ENCODE measurements around the gene APPBP2. TPM values are rescaled to one million over a fixed set of nuclear protein-coding genes. Genes with fewer than 3 reads are reported as not detected.

APPBP2 gene
- polyA plus RNA-seq, 2 of the 4 experiments (the other 2 are of a cell fraction) = 31.6 to 32.1 TPM

DNA sequence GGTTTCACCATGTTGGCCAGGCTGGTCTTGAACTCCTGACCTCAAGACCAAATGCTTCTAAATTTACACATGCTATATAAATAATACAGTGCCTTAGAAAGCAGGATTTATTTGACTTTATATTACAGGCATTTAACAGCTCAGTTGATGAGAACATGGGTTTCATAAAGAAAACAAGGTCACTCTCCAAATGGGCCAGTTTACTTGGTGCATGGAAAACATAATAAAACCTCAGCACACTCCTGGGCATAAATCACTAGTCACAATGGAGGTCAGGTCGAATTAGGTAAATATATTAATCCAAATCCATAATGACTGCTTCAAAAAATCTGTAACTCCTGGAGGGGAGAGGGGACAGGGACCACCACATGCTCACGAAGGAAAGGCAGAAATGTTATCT lies 24.5 kb downstream of the APPBP2 start:
- Histone ChIP-seq H3K4me3 (no peak overlapping the region), H3K4me2 (no peak overlapping the region), H3K27ac (no peak overlapping the region), H3K9me3 (no peaks in the 10 kb centered on the region), H3K4me1 (peaks cover 7% of the 10 kb centered on the region)
- DNase-seq (ENCODE audit: low read depth in 1 of 2, low spot score in 1 of 2) = no peak
- no peak for TF ChIP-seq ZNF302 (CRISPR knock-in tag; IDR thresholded peaks at IDR 0.05)
- no peak for TF ChIP-seq GATA3 (IDR thresholded peaks at IDR 0.05; ENCODE audit: borderline replicate concordance)
- no peak for TF ChIP-seq SMC3 (IDR thresholded peaks at IDR 0.05)
- TF ChIP-seq, protein P1, sequence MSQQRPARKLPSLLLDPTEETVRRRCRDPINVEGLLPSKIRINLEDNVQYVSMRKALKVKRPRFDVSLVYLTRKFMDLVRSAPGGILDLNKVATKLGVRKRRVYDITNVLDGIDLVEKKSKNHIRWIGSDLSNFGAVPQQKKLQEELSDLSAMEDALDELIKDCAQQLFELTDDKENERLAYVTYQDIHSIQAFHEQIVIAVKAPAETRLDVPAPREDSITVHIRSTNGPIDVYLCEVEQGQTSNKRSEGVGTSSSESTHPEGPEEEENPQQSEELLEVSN (IDR thresholded peaks at IDR 0.05; ENCODE audit: borderline replicate concordance, low read depth) = no peak
- no peak for TF ChIP-seq MYC (IDR thresholded peaks at IDR 0.05; ENCODE audit: borderline replicate concordance, low read length)
- TF ChIP-seq CBX8 (IDR thresholded peaks at IDR 0.05) = no peak
- no peak for TF ChIP-seq KDM5A (IDR thresholded peaks at IDR 0.05)
- TF ChIP-seq, protein P2, sequence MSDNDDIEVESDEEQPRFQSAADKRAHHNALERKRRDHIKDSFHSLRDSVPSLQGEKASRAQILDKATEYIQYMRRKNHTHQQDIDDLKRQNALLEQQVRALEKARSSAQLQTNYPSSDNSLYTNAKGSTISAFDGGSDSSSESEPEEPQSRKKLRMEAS (IDR thresholded peaks at IDR 0.05) = no peak
- TF ChIP-seq, protein P3, sequence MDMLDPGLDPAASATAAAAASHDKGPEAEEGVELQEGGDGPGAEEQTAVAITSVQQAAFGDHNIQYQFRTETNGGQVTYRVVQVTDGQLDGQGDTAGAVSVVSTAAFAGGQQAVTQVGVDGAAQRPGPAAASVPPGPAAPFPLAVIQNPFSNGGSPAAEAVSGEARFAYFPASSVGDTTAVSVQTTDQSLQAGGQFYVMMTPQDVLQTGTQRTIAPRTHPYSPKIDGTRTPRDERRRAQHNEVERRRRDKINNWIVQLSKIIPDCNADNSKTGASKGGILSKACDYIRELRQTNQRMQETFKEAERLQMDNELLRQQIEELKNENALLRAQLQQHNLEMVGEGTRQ (IDR thresholded peaks at IDR 0.05) = no peak
- no peak for TF ChIP-seq HEYL (CRISPR knock-in tag; IDR thresholded peaks at IDR 0.05)
- TF ChIP-seq, protein P4, sequence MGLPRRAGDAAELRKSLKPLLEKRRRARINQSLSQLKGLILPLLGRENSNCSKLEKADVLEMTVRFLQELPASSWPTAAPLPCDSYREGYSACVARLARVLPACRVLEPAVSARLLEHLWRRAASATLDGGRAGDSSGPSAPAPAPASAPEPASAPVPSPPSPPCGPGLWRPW (IDR thresholded peaks at IDR 0.05) = no peak
- TF ChIP-seq HOXB13 (CRISPR knock-in tag; IDR thresholded peaks at IDR 0.05; ENCODE audit: low read depth) = no peak
- TF ChIP-seq POLR2AphosphoS2 (conservative IDR thresholded peaks at IDR 0.05; ENCODE audit: low read length) = no peak
- no peak for TF ChIP-seq CEBPB (IDR thresholded peaks at IDR 0.05)
- TF ChIP-seq ESRRA (IDR thresholded peaks at IDR 0.05; ENCODE audit: borderline replicate concordance, low read length) = no peak
- TF ChIP-seq, protein P5, sequence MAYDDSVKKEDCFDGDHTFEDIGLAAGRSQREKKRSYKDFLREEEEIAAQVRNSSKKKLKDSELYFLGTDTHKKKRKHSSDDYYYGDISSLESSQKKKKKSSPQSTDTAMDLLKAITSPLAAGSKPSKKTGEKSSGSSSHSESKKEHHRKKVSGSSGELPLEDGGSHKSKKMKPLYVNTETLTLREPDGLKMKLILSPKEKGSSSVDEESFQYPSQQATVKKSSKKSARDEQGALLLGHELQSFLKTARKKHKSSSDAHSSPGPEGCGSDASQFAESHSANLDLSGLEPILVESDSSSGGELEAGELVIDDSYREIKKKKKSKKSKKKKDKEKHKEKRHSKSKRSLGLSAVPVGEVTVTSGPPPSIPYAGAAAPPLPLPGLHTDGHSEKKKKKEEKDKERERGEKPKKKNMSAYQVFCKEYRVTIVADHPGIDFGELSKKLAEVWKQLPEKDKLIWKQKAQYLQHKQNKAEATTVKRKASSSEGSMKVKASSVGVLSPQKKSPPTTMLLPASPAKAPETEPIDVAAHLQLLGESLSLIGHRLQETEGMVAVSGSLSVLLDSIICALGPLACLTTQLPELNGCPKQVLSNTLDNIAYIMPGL (CRISPR knock-in tag; IDR thresholded peaks at IDR 0.05; ENCODE audit: borderline replicate concordance) = no peak
- FAIRE-seq = no peak
- ATAC-seq = no peak
- WGBS (ENCODE audit: missing lambda C conversion rate) = 67% methylated on average over 2 of the region's 2 CpGs
- POLR2A ChIA-PET = interaction anchor here (1.0 kb wide), 1 partner anchor 25 kb away, joined by 3 read pairs; the partner anchor contains the start of gene APPBP2
- CTCF ChIA-PET = interaction anchor here (0.8 to 1.7 kb wide), 5 partner anchors 17 to 361 kb away, joined by 3 to 4 read pairs (median 3); no protein-coding TSS in a partner anchor

DNA sequence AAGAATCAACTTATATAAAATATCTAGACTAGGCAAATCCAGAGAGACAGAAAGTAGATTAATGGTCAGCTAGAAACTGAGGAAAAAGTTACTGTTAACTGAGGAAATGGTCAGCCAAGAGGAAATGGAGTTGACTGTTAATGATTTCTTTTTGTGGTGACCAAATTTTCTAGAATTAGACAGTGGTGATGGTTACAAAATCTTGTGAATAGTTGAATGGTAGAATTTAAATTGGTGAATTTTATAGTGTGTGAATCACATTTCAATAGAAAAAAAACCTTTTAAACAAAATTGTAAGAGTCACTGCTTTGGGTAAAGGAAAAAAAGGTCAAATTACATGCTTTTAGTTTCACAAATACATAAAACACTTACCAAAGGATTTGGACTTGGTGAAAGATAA lies 30.0 kb downstream of the APPBP2 start:
- no peak for TF ChIP-seq EP300 (IDR thresholded peaks at IDR 0.05)
- TF ChIP-seq, protein P4 (IDR thresholded peaks at IDR 0.05) = no peak

DNA sequence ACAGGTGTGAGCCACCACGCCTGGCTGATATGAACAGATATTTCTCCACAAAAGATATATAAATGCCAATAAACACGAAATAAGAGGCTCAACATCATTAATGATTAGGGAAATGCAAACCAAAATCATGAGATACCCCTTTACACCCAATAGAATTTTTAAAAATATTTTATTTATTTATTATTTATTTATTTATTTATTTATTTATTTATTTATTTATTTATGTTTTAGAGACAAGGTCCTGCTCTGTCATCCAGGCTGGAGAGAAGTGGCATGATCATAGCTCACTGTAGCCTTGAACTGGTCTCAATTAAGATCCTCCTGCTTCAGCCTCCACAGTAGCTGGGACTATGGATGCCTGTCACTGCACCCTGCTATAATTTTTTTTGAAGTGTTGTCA lies 30.8 kb downstream of the APPBP2 start:
- DNase-seq (ENCODE audit: low read depth in 1 of 2, low spot score in 1 of 2) (no peak), FAIRE-seq (no peak), ATAC-seq (no peak)
- 88% methylated on average over 2 of the region's 2 CpGs for WGBS (ENCODE audit: missing lambda C conversion rate)
- no peak overlapping the region for H3K27ac ChIP-seq
- POLR2A ChIA-PET = no interaction called here
- TF ChIP-seq ZC3H11A (IDR thresholded peaks at IDR 0.05) (peak; percentile 83), EP300 (IDR thresholded peaks at IDR 0.05) (no peak)
- H3K4me1 ChIP-seq = no peaks in the 10 kb centered on the region
- H3K9me3 ChIP-seq = peaks cover 36% of the 10 kb centered on the region
- no peak overlapping the region for H3K4me2 ChIP-seq
- H3K4me3 ChIP-seq = no peak overlapping the region
- CTCF ChIA-PET = interaction anchor here (1.3 kb wide), 1 partner anchor 40 kb away, joined by 3 read pairs; no protein-coding TSS in a partner anchor

More for the DNA sequence above, 30.0 kb downstream of the APPBP2 start:
- Histone ChIP-seq H3K9me3 (peaks cover 28% of the 10 kb centered on the region), H3K27ac (no peak overlapping the region), H3K4me2 (no peak overlapping the region), H3K4me1 (no peaks in the 10 kb centered on the region), H3K4me3 (no peak overlapping the region)
- ATAC-seq (no peak), DNase-seq (ENCODE audit: low read depth in 1 of 2, low spot score in 1 of 2) (no peak), FAIRE-seq (no peak)
- ChIA-PET CTCF (interaction anchor here (1.4 kb wide), 1 partner anchor 8 kb away, joined by 4 read pairs; no protein-coding TSS in a partner anchor), POLR2A (no interaction called here)

Data from A549 (cell line).